Left forelimb (tissue), 1 donor: ENCODE data around the gene MERTK.
"Not testable (repeated sequence)": the region's sequence is repeated elsewhere in the genome, so short reads cannot be mapped to it uniquely, and the experiment has no call there.

Experiments
- DNase-seq: peaks from one replicate; pipeline ENCODE4 v3.0.0-alpha.2; 2018; ENCODE audit warnings: low spot score

Gene MERTK

DNA sequence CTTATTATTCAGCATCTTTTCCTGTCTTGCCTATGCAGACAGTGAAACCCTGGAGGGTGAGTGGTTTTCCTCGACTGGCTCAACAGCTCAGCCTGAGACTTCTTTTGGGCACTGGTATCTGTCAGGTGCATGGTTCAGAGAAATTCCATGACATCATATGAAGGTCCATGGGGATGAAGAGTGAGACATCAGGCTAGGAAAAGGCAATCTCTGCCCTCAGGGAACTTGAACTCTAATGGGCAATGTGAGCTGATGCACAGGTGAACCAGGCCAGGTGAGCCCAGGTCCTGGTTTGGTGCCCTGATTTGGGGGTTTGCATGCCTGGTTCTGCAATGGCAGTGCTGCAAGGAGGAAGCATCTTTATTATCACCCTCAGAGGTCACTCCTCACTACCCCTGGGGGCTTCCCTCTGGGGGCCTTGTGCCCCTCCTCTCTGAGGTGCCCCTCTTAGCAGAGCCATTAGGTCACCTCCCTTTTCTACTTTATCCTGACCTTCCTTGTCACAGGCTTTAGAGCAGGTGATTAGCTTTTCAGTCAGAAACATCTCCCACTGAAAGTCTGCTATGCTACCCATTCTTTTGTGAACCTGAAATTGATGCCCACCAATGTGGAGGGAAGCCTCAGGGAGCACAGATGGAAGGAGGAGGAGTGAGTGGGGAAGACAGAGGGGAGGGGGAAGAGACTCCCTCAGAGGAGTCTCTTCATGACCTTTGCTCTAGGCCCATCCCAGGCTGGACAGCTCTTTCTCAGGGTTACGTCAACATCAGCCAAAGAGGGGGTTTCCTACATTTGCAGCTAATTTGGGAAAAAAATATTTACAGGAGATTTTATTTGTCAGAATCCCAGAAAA, 47.3 kb downstream of the MERTK start:
- no peak for DNase-seq

DNA sequence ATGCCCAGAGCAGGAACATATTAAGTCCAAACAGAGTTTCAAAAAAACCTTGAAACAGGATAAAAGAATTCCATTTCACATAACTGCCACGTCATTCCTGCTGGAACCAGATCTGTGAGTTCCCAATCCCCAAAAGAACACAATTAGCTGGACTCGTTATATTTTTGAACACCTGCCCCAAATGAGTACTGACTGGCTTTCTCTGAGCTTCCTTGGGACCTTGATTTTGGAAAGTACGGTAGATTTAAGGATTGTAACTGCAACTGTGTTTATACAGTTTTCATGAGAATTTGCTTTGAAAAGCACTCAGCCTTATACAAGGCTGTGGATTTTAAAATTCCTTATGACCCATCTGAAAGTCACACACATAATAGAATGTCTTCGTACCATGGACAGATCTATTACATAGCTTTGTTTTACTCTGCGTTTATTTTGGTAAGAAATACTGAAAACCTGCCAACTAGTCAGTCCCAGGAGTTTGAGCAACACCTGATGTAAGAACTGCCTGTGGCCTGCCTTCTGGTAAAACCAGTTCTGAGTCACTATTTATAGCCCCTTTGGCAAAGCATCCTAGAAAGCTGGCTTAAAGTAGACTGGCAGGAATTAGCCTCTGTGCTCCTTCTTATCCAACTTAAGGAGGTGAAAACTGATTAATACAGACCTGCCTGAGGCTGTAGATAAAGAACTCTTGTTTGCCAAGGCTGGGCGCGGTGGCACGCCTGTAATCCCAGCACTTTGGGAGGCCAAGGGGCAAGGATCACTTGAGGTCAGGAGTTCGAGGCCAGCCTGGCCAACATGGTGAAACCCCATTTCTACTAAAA, 48.1 kb downstream of the MERTK start:
- no peak for DNase-seq

DNA sequence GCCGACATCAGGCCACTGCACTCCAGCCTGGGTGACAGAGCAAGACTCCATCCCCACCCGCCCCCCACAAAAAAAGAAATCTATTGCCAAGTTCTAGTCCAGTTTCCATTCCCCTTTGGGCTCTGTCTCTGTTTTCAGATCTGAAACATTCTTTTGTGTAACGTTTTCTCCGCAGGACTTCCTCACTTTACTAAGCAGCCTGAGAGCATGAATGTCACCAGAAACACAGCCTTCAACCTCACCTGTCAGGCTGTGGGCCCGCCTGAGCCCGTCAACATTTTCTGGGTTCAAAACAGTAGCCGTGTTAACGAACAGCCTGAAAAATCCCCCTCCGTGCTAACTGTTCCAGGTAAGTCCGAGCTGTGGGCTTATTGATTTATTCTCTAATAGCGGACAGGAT, 48.8 kb downstream of the MERTK start:
- DNase-seq, result no peak

DNA sequence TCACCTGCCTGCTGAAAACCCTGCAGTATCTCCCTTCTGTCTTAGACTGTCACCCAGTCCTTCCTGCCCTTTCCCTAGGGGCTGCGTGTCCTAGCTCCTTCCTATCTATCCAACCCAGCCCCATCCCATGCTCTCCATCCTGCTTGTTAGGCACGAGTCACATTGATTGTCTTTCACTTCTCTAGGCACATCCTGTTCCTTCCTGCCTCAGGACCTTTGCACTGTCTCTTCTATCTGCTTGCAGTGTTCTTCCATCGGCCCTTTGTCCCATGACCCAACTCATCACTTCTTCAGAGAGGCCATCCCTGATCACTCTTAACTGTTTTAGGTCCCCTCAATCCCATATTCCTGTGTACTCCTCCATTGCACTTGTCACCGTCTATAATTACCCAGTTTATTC, 50.4 kb downstream of the MERTK start:
- no peak for DNase-seq

DNA sequence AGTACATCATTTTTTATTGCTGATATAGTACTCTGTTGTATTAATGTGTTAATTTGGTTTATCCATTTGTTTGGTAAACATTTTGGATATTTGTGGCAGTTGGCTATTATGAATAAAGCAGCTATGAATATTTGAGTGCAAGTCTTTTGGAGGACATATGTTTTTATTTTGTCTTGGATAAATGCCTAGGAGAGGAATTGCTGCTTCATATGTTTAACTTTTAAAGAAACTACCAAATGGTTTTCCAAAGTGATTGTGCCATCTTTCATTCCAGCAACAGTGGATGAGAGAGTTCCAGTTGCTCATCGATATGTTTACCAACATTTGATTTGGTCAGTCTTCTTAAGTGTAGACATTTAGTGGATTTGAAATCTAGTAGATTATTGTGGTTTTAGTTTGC, 51.8 kb downstream of the MERTK start:
- no peak for DNase-seq

DNA sequence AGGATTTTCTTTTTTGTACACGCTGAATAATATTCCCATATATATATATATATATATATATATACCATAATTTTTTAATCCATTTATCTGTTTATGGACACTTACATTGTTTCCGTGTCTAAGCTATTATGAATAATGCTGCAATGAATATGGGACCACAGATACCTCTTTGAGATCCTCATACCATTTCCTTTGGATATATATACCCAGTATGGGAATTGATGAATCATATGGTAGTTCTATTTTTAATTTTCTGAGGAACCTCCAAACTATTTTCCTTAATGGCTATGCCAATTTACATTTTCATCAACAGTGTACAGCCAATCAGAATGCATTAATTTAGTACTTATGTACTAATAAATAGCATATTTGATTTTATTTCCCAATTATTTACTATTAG, 53.1 kb downstream of the MERTK start:
- DNase-seq, result no peak

DNA sequence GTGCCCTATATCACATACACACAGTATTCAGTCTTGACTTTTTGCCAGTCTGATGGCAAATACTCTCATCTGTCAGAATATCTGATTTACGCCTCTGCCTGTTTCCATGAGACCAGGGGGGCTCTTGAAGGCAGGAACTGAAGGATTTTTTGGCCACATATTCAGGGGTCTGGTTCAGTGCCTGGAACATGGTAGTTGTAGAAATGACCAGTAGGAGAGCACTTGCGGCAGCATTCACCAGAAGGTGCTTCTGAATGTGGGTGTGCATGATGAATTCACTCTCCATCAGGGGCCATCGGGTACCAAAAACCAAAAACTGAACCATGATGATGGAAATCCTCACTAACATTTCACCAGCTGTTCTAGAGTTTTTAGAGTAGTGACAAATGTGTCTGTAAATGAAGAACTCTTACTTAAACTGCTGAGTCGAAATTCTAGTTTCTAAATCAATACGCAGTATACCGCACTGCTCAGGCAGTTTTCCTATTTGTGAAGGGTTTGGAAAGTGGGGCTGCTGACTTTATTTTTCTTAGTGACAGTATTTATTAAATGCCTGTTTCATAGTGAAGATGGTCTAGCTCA, 54.6 kb downstream of the MERTK start:
- no peak for DNase-seq

DNA sequence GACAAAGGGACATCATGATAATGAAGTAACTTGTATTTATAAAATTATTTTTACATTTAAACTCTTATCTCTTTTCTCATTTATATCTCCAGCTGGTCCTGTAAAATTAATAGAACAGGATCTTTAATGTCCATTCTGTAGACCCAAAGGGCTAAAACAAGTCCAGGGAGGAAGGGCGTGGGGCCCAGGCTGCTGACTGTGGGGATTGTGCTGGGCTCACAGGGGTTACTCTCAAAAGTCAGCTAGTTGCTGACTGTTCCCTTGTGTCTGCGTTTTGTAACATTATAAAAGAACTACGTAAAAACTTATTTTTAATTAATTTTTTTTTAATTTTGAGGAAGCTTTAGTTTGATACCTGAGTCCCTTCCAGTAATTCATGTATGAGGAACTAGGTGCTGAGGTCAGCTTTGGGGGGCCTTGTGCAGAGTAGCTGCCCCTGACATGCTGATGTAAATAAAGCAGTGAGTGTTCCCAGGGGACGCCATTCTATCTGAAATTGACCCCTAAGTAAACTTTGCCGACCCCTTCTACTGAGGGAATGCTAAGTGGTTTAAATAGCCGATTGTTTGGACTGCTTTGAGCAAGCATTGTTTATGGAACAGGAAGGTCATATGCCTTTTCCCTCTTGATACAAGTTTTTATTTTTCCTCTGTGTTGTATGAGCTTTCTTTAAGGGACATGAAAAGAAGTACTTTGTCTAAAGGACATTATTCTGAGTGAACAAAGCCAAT, 56.4 kb downstream of the MERTK start:
- no peak for DNase-seq

DNA sequence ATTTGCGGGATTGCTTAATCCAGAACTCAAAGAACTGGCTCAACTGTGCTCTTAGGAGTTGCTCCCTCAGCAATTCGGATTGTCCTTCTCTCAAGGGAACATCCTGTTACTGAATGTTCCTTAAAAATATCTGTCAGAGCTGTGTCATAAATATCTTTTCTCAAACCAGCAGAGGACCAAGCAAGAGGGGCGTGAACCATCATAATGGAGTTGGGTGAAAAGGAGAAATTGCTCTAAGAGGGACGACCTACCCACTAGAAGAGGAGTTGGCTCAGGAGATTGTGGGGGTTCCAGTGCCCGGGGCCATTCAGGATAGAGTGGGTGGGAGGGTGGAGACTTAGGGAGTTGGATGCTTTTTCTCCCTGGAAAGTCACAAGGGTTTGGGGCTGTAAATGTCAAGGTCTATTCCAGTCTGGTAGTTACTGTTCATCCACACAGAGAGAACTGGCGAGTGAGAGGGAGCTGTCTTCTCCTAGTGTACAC, 59.5 kb downstream of the MERTK start:
- DNase-seq, result no peak

DNA sequence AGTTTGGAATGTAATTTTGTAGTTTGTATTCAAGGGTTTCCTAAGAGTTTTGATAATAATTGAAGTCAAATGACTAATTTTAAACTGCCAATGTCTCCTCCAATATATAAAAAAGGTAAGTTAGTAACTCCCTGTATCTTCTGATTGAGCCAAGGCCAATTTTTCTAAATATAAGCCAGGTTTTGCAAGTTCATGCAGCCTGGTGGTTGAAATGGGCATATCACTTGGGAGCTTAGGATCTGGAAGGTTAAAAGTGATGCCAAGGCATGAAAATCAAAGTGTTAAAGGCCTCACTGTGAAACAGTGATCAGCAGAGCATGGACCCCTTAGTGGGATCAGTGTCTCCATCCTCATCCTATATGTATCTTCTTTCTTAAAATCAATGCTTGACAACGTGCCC, 60.5 kb downstream of the MERTK start:
- no peak for DNase-seq

DNA sequence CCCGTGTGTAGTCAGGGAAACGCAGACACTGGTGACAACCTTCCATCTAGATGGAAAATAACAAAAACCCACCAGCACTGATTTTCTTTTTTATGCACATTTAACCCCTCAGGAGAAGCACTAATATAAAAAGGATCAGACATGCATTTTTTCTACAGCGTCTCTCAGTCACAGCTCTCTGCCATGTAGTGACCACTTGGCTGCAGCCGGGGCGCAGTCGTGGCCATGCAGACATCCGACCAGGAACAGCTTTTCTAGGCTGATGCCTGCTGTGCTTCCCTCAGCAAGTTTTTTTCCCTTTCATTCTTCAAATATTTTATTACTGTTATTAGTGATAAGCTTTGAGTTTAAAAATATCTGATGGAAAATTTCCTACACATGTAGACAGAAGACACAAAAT, 63.3 kb downstream of the MERTK start:
- no peak for DNase-seq

DNA sequence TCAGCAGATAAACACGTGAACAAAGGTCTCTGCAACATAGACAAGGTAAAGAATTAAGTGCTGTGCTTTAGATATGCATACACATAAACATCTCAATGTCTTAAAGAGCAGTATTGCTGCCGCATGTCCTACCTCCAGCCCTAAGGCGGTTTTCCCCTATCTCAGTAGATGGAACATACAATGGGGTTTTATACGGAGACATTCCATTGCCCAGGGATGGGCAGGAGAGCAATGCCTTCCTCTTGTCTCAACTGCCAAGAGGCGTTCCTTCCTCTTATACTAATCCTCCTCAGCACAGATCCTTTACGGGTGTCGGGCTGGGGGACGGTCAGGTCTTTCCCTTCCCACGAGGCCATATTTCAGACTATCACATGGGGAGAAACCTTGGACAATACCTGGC, 64.7 kb downstream of the MERTK start:
- DNase-seq, result not testable (repeated sequence)

DNA sequence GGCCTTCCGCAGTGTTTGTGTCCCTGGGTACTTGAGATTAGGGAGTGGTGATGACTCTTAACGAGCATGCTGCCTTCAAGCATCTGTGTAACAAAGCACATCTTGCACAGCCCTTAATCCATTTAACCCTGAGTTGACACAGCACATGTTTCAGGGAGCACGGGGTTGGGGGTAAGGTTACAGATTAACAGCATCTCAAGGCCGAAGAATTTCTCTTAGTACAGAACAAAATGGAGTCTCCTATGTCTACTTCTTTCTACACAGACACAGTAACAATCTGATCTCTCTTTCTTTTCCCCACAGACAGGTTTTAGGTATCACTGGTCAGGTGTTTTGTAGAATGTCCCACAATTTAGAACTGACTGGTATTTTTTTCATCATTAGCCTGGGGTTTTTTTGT, 65.1 kb downstream of the MERTK start:
- not testable (repeated sequence) for DNase-seq

DNA sequence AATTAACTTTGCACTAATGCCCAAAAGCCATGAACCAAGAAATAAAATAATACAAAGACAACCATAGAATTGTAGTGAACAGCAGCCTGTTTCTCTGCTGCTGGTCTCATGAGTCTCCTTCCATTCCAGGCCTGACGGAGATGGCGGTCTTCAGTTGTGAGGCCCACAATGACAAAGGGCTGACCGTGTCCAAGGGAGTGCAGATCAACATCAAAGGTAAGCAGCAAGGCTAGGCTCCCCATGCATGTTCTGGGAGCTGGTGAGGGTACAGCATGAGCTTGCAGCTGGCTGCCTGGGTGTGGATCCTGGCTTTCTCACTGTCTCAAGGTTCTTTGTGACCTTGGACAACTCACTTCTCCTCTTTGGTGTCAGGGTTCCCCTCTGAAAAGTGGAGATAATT, 66.7 kb downstream of the MERTK start:
- no peak for DNase-seq

DNA sequence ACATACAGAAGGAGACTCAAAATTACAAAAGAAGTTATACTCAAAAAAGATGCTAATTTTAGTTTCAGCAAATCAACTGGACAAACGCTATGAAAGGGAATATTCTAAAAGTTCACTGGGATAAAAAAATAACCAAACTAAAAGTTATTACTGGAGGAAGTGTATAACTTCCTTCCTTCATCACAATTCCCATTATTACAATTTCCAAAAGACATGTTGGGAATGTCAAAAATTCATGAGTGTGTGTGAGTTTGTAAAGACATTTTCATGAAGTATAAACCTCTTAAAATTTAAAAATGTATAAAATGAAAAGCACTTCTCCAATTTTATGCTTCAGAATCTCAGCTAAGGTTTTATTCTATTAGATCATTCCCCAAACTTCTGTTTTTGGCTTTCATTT, 67.8 kb downstream of the MERTK start:
- no peak for DNase-seq

DNA sequence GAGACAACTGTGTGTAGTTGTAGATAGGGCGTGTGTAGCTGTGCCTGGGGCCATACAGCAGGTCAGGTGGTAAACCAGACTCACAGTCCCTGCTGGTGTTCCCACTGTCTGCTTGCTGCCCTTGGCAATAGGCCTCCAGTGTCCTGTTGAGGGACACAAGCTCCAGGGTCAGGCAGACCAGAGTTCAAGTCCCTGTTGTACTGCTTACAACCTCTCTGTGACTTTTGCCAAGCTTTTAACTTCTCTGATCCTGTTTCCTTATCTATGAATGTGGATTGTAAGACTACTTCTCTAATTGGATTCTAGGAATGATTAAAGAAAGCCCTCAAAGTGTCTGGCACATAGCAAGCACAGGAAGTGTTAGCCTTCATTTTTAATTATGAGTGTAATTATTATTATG, 68.6 kb downstream of the MERTK start:
- no peak for DNase-seq

DNA sequence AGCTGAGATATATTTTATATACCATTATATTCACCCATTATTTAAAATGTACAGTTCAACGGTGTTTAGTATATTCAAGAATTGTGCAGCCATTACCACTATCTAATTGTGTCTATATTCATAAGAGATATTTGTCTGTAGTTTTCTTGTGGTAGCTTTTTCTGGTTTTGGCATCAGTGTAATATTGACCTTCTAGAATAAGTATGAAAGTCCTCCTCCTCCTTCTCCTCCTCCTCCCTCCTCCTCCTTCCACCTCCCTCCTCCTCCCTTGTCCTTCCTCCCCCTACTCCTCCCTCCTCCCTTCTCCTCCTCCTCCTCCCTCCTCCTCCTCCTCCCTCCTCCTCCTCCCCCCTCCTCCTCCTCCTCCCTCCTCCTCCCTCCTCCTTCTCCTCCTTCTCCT, 72.0 kb downstream of the MERTK start:
- no peak for DNase-seq

DNA sequence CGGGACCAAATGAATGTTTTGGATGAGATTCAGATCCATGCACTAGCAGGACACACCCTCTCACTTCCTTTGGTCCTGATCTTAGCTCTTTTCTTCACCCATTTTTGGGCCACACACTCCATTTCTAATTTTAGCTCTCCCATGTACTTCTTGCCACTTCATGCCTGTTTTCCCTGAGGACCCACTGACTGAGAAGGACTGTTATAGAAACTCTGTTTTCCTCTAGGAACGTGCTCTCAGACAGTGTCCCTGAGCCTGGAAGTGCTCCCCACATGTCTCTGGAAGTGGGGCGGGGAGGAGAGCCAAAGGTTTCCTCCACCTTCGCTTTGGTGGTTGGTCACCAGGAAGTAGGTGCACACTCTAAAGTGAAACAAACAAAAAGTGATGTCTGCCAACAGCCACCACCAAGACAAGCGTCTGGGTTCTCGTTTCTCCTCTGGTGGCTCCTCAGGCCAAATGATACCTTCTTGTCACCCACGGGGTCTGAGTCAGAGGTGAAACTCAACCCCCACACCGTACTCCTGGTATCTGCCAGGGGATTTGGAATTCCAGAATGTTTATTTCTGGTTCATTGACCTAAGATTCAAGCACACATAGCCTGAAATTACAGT, 74.7 kb downstream of the MERTK start:
- no peak for DNase-seq

DNA sequence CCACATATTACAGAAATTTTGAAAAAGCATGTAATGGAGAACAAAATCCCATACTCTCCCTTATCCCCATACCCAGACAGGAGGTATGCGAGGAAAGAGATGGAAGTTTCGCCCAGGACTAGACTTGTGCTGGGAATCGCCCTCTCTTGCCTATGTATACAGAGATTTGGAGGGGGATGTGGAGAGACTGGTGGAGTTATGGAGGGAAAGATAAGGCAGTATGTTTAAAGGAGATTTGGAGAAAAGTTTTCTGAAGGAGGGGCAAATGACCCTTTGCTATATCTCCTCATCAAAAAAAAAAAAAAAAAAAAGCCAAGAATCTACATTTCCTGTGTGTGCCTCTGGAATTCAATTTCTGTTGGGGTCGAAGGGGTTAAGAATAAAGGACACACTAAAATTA, 75.3 kb downstream of the MERTK start:
- no peak for DNase-seq

DNA sequence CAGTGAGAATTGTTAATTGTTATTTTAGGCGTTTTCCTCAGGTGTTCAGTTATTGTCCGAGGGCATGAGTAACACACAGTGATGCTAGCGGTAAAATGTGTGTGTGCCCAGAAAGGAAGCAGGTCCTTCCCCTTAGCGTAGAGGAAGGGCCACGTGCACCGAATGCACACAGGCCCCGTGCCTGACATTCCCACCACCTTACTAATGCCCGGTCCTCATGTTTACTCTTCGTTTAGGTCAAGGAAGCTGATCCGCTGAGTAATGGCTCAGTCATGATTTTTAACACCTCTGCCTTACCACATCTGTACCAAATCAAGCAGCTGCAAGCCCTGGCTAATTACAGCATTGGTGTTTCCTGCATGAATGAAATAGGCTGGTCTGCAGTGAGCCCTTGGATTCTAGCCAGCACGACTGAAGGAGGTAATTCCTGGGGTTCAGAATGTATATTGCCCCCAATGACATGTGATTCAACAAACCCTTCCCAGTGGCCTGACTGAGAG, 76.7 kb downstream of the MERTK start:
- no peak for DNase-seq

DNA sequence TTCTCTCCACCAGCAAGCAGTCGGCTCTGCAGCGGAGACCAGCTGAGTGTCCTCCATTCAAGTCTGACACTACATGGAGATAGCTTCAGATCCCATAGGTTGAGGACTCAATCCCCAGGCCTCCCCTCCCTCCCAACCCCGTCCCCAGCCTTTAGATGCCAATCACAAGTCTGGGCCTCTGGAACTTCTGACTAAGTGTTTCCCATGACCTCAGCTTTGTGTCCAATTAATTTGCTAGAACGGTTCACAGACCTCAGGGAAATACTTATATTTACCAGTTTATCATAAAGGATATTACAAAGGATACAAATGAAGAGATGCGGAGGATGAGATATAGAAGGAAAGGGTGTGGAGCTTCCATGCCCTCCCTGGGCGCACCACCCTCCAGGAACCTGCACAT, 77.4 kb downstream of the MERTK start:
- DNase-seq, result no peak

DNA sequence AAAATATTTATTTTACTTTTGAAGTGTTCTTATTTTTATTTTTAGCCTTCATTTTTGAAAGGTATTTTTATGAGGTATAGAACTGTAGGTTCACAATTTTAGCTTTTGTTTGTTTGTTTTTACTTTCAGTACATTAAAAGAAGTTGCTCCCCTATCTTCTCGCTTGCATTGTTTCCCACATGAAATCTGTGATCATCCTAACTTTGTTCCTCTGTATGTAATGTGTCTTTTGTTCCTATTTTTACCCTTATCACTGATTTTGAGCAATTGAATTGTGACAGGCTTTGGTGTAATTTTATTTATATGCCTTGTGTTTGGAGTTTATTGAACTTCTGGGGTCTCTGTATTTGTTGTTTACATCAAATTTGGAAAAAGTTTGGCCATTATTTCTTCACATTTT, 78.8 kb downstream of the MERTK start:
- DNase-seq, result no peak
